ENCODE data around the gene LTBP1. TPM values are rescaled to one million over a fixed set of nuclear protein-coding genes. Genes with fewer than 3 reads are reported as not detected.

The LTBP1 gene
- total RNA-seq, 2 donors from 2014 or later, result 19.4 to 23.1 TPM

DNA sequence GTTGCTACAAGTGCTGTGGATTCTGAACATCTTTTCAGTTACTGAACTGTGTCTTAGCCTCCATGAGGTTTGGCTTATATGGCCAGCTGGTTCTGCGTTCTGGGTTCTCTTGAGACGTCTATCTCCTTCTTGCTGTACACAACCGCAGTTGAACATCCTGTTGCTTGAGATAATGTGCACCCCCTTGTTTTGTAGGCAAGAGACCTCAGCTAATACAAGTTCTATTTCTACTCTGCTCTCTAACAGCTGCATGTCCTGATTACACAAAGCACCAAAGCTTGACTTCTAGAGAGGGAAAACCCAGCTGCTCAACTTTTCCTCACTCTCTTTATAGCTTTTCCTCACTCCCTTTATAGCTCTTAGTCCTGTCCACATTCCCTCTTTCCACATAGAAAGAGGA lies 176.0 kb downstream of the LTBP1 start:
- no peak overlapping the region for H3K4me3 ChIP-seq
- H3K4me1 ChIP-seq, result no peaks in the 10 kb centered on the region
- no peak overlapping the region for H3K9ac ChIP-seq (ENCODE audit: low read depth in 2 of 2, low read length in 2 of 2)
- intact Hi-C loops (cut with DNase I), result no loop called here
- H3K36me3 ChIP-seq, result no peaks in the 10 kb centered on the region
- no peak for TF ChIP-seq CTCF (IDR thresholded peaks at IDR 0.05)
- no peaks in the 10 kb centered on the region for H3K9me3 ChIP-seq
- DNase-seq, result no peak
- H3K27me3 ChIP-seq, result no peaks in the 10 kb centered on the region
- no peak overlapping the region for H3K27ac ChIP-seq

DNA sequence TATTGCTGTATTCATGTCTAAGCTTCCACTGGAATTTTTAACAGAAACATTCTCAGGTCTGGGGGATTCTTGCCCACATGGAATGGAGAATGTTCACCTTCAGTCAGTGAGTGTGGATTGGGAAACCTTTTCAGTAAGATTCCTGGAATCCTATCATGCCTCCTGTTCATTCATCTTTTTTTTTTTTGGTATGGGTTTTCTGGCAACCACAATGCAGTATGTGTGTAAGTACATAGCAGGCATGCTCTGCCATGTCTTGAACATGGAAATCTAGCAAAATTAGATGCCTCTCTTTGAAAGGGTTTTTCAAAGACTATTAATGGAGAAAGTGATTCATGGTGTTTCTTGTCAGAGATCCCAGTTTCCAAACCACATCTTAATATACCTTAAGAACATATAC lies 176.5 kb downstream of the LTBP1 start:
- DNase-seq, result no peak
- H3K4me3 ChIP-seq, result no peak overlapping the region
- no peak for TF ChIP-seq CTCF (IDR thresholded peaks at IDR 0.05)
- H3K27me3 ChIP-seq, result no peaks in the 10 kb centered on the region
- no peak overlapping the region for H3K9ac ChIP-seq (ENCODE audit: low read depth in 2 of 2, low read length in 2 of 2)
- H3K4me1 ChIP-seq, result no peaks in the 10 kb centered on the region
- H3K36me3 ChIP-seq, result no peaks in the 10 kb centered on the region
- no peaks in the 10 kb centered on the region for H3K9me3 ChIP-seq
- intact Hi-C loops (cut with DNase I), result no loop called here
- no peak overlapping the region for H3K27ac ChIP-seq

DNA sequence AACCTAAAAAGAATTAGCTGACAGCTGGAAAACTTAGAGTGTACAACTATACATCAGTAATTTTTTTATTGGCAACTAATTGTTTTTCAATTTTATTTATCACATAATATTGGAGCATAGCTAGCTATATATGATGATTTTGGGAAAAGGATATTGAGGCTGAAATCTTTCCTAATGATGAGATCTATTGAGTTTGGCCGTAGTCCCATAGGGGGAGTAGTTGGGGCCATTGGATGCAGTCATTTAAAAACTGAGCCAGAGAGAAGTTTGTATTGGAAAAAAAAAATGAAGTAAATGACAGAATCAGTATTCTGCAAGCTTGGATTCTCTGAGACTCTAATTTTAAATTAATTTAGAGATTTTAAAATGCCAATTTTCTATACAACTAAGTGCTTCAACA lies 179.8 kb downstream of the LTBP1 start:
- DNase-seq, result no peak
- Histone ChIP-seq H3K4me1 (no peaks in the 10 kb centered on the region), H3K27me3 (no peaks in the 10 kb centered on the region), H3K4me3 (no peak overlapping the region), H3K36me3 (no peaks in the 10 kb centered on the region), H3K9ac (ENCODE audit: low read depth in 2 of 2, low read length in 2 of 2) (no peak overlapping the region), H3K9me3 (no peaks in the 10 kb centered on the region), H3K27ac (no peak overlapping the region)
- intact Hi-C loops (cut with DNase I), result no loop called here
- TF ChIP-seq CTCF (IDR thresholded peaks at IDR 0.05), result no peak

GRCh38 chr2:33126958-33127357 lies 180.2 kb downstream of the LTBP1 start:
- no peak for TF ChIP-seq CTCF (IDR thresholded peaks at IDR 0.05)
- H3K4me1 ChIP-seq, result no peaks in the 10 kb centered on the region
- no peaks in the 10 kb centered on the region for H3K9me3 ChIP-seq
- H3K9ac ChIP-seq (ENCODE audit: low read depth in 2 of 2, low read length in 2 of 2), result no peak overlapping the region
- no peak overlapping the region for H3K4me3 ChIP-seq
- intact Hi-C loops (cut with DNase I), result no loop called here
- H3K27ac ChIP-seq, result no peak overlapping the region
- no peaks in the 10 kb centered on the region for H3K27me3 ChIP-seq
- no peaks in the 10 kb centered on the region for H3K36me3 ChIP-seq
- DNase-seq, result no peak

- no peak for TF ChIP-seq CTCF (IDR thresholded peaks at IDR 0.05)
- Histone ChIP-seq H3K4me1 (no peaks in the 10 kb centered on the region), H3K9ac (ENCODE audit: low read depth in 2 of 2, low read length in 2 of 2) (no peak overlapping the region), H3K27me3 (no peaks in the 10 kb centered on the region), H3K4me3 (no peak overlapping the region), H3K9me3 (no peaks in the 10 kb centered on the region), H3K36me3 (no peaks in the 10 kb centered on the region), H3K27ac (no peak overlapping the region)
- intact Hi-C loops (cut with DNase I), result no loop called here
- no peak for DNase-seq
Observed at GRCh38 chr2:33129263-33130053, 182.7 kb downstream of the LTBP1 start.
